Fibroblast of pulmonary artery (primary cell): ENCODE measurements around the gene ITPRID1.

Experiments used
- DNase-seq: peaks from one replicate; pipeline ENCODE4 v3.0.0-alpha.2; 2010; ENCODE audit warnings: low read depth
- H3K4me3 ChIP-seq: replicated peaks from 2 replicates; pipeline ENCODE4 v1.5.1; 2011; ENCODE audit warnings: low read depth, mild to moderate bottlenecking, control low read depth, low read length, moderate library complexity
- CTCF ChIP-seq: IDR thresholded peaks from 2 replicates; pipeline ENCODE4 v1.5.1; 2011; ENCODE audit warnings: mild to moderate bottlenecking, control low read depth, low read length, inconsistent platforms; ENCODE audit errors: missing control alignments

The ITPRID1 gene

GRCh38 chr7:31476941-31477677 lies 36.8 kb upstream of the ITPRID1 start:
- no peak for DNase-seq
- no peak for TF ChIP-seq CTCF

GRCh38 chr7:31478018-31478417 lies 35.9 kb upstream of the ITPRID1 start:
- H3K4me3 ChIP-seq = no peak overlapping the region
- no peak for DNase-seq
- TF ChIP-seq CTCF = no peak

More at GRCh38 chr7:31476941-31477677, 36.8 kb upstream of the ITPRID1 start:
- no peak overlapping the region for H3K4me3 ChIP-seq

- no peak overlapping the region for H3K4me3 ChIP-seq
- no peak for DNase-seq
- no peak for TF ChIP-seq CTCF
These were observed 35.2 kb upstream of the ITPRID1 start for GRCh38 chr7:31478721-31479120.

- H3K4me3 ChIP-seq = no peak overlapping the region
- no peak for TF ChIP-seq CTCF
- DNase-seq = no peak
These were observed 26.8 kb upstream of the ITPRID1 start for GRCh38 chr7:31487071-31487470.

GRCh38 chr7:31487476-31487875 lies 26.4 kb upstream of the ITPRID1 start:
- no peak for TF ChIP-seq CTCF

GRCh38 chr7:31488562-31489203 lies 25.2 kb upstream of the ITPRID1 start:
- H3K4me3 ChIP-seq = no peak overlapping the region

More at GRCh38 chr7:31487476-31487875, 26.4 kb upstream of the ITPRID1 start:
- no peak overlapping the region for H3K4me3 ChIP-seq
- no peak for DNase-seq

More at GRCh38 chr7:31488562-31489203, 25.2 kb upstream of the ITPRID1 start:
- DNase-seq = peak; percentile 17
- TF ChIP-seq CTCF = peak; percentile 41
